B cell (primary cell): ENCODE data around the gene SPTB. TPM values are rescaled to one million over a fixed set of nuclear protein-coding genes. Genes with fewer than 3 reads are reported as not detected.

Experiments
- ATAC-seq: fragments of 200-7000 bp; cut with Tn5 transposase; one replicate; pipeline ENCODE4 v1.10.0; 2021; ENCODE audit warnings: low read depth, mild to moderate bottlenecking, moderate number of reproducible peaks, moderate library complexity
- CTCF ChIA-PET: fragments of 350-600 bp; sonication (Branson Sonifier 250); formaldehyde crosslinking; loops from one replicate; lab custom pipeline; 2021; ENCODE audit warnings: antibody characterized with exemption, inconsistent platforms; lab: Charles Lee
- POLR2A ChIA-PET: fragments of 350-600 bp; sonication (Branson Sonifier 250); formaldehyde crosslinking; loops from one replicate; lab custom pipeline; 2021; ENCODE audit warnings: antibody characterized with exemption; lab: Charles Lee
- DNase-seq: peaks from one replicate; pipeline ENCODE4 v3.0.0; 2013
- H2AFZ ChIP-seq: 2 replicates; pipeline ENCODE4 v1.6.1; 2012; ENCODE audit warnings: mild to moderate bottlenecking, low read depth, low read length; ENCODE audit not compliant: insufficient read depth, poor library complexity, severe bottlenecking
- H3K27ac ChIP-seq, 2 donors: 1 replicate in 1 of 2; 2 replicates in 1 of 2; pipeline ENCODE4 v1.5.1; 2012 to 2013; ENCODE audit warnings: low read length in 2 of 2, mild to moderate bottlenecking in 2 of 2, moderate library complexity in 1 of 2
- H3K27me3 ChIP-seq, 4 experiments: fragments of 200-600 bp in 1 of 4; sonication (generic) in 1 of 4; replicated peaks in 1 of 4; 1 replicate in 2 of 4; 2 replicates in 2 of 4; pipeline versions ENCODE4 v1.6.1 to v1.7.0; 2013 to 2016; ENCODE audit warnings: low read length in 3 of 4, mild to moderate bottlenecking in 2 of 4, mixed read lengths in 1 of 4, moderate library complexity in 1 of 4; ENCODE audit not compliant: insufficient read depth in 4 of 4, control insufficient read depth in 3 of 4; ENCODE audit errors: control extremely low read depth in 1 of 4
- H3K36me3 ChIP-seq, 2 experiments: replicated peaks in 1 of 2; 1 replicate in 1 of 2; 2 replicates in 1 of 2; pipeline versions ENCODE4 v1.6.1 to v1.7.1; 2013; ENCODE audit warnings: low read length in 1 of 2; ENCODE audit not compliant: insufficient read depth in 2 of 2, control insufficient read depth in 1 of 2; ENCODE audit errors: control extremely low read depth in 1 of 2, extremely low read depth in 1 of 2
- H3K4me1 ChIP-seq, 2 donors: fragments of 200-600 bp in 1 of 2; sonication (generic) in 1 of 2; 1 replicate in 1 of 2; 2 replicates in 1 of 2; pipeline versions ENCODE4 v1.5.1 to v1.6.1; 2013 to 2017; ENCODE audit warnings: low read length in 2 of 2; ENCODE audit not compliant: control insufficient read depth in 2 of 2, insufficient read depth in 2 of 2
- H3K4me2 ChIP-seq: replicated peaks from 2 replicates; pipeline ENCODE3; 2012; ENCODE audit warnings: mild to moderate bottlenecking, low read depth, low read length; ENCODE audit not compliant: poor library complexity, severe bottlenecking
- H3K4me3 ChIP-seq, 5 experiments: fragments of 200-600 bp in 1 of 5; sonication (generic) in 1 of 5; 1 replicate in 3 of 5; 2 replicates in 2 of 5; pipeline versions ENCODE4 v1.5.1 to v1.7.0; 2011 to 2016; ENCODE audit warnings: low read length in 4 of 5, mild to moderate bottlenecking in 4 of 5, low read depth in 2 of 5, control low read depth in 1 of 5, moderate library complexity in 1 of 5; ENCODE audit not compliant: insufficient read depth in 1 of 5; ENCODE audit errors: control extremely low read depth in 1 of 5, extremely low read depth in 1 of 5
- H3K79me2 ChIP-seq: fragments of 200-600 bp; sonication (generic); one replicate; pipeline ENCODE4 v1.6.0; 2016; ENCODE audit warnings: low read length; ENCODE audit not compliant: control insufficient read depth, insufficient read depth
- H3K9ac ChIP-seq: fragments of 200-600 bp; sonication (generic); 2 replicates; pipeline ENCODE4 v1.6.1; 2017; ENCODE audit warnings: mild to moderate bottlenecking, low read length, moderate library complexity
- H3K9me3 ChIP-seq, 3 donors: one replicate each; pipeline versions ENCODE4 v1.6.1 to v1.7.1; 2013; ENCODE audit warnings: low read length in 2 of 3; ENCODE audit not compliant: control insufficient read depth in 2 of 3, insufficient read depth in 1 of 3; ENCODE audit errors: control extremely low read depth in 1 of 3
- H4K20me1 ChIP-seq: 2 replicates; pipeline ENCODE4 v1.6.0; 2012; ENCODE audit warnings: mild to moderate bottlenecking, low read length; ENCODE audit not compliant: insufficient read depth, control insufficient read depth, poor library complexity, severe bottlenecking
- H3K27ac Mint-ChIP-seq: one replicate; pipeline ENCODE4 v1.8.0; 2021; ENCODE audit warnings: mixed read lengths
- H3K27me3 Mint-ChIP-seq: one replicate; pipeline ENCODE4 v1.8.0; 2021; ENCODE audit warnings: mixed read lengths
- H3K4me1 Mint-ChIP-seq: one replicate; pipeline ENCODE4 v1.8.0; 2021; ENCODE audit warnings: mixed read lengths
- H3K4me3 Mint-ChIP-seq: one replicate; pipeline ENCODE4 v1.8.0; 2021; ENCODE audit warnings: mixed read lengths
- H3K9me3 Mint-ChIP-seq: one replicate; pipeline ENCODE4 v1.8.0; 2022; ENCODE audit warnings: mixed read lengths; ENCODE audit not compliant: insufficient read depth
- EZH2 ChIP-seq: IDR thresholded peaks from 2 replicates; pipeline ENCODE4 v1.6.1; 2012; ENCODE audit warnings: borderline replicate concordance, low read depth, mild to moderate bottlenecking, moderate library complexity, low read length; ENCODE audit not compliant: insufficient read depth, poor library complexity, severe bottlenecking
- WGBS: methylation state at CpG from one replicate; pipeline ENCODE4 v1.1.5; 2013; ENCODE audit warnings: missing lambda C conversion rate; ENCODE audit not compliant: insufficient coverage; 5-methylcytosine and 5-hydroxymethylcytosine counted together
- intact Hi-C: fragments of 100-400 bp; cut with micrococcal nuclease; formaldehyde crosslinking; loops from one replicate; pipeline ENCODE4 v1.10.0; 2022
- polyA plus RNA-seq: library from polyadenylated mRNA; depleted of rRNA; stranded (reverse); fragments of >200 nt; gene quantifications from 2 replicates; pipeline ENCODE4 v1.2.3, GENCODE V29; 2012
- total RNA-seq, 2 donors: library from RNA; stranded (reverse); fragments of 120-200 nt in 1 of 2; gene quantifications; 1 replicate in 1 of 2; 2 replicates in 1 of 2; pipeline versions ENCODE4 v1.2.3 to v1.2.4, GENCODE V29; 2013 to 2022
- TF ChIP-seq, protein P1 (sequence below): fragments of 200-600 bp; IDR thresholded peaks from one replicate; pipeline ENCODE4 v1.8.0; 2022; ENCODE audit warnings: antibody characterized with exemption, mild to moderate bottlenecking

Gene SPTB
- total and polyA plus RNA-seq, 2 donors (not counting 1 experiment from before 2014, with no cell fraction given): 0.12 TPM; not detected in 1

DNA sequence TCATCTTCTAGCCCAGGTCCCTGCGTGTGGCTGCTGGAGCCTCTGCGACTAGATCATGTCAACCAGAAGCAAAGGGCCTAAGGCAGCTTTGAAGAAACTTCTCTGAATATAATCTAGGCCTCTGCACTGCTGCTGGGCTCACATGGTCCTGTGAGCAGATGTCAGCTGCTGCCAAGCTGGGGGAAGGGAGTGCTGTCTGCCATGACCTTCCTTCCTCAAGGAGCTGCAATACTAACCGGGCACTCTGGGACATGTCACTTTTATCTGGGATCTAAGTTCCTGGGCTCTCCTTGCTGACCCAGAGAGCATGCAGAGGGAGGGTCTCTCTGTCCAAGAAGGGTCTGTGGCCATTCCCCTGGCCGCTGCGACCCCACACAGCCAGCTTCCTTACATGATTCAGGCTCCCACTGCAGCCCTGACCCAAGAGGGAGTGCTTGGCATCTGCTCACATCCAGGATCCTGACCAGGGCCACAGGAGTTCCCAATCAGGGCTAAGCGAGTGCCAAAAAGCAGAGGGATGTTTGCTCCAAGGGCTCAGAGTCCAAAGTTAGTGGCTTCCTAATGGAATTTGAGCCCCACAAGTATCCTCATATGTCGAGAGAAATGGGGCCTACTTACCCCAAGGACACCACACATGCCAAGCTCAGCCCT, 101.5 kb downstream of the SPTB start:
- H3K4me1 Mint-ChIP-seq: no peaks in the 10 kb centered on the region
- intact Hi-C loops: no loop called here
- H3K27me3 Mint-ChIP-seq: no peaks in the 10 kb centered on the region
- H3K4me3 Mint-ChIP-seq: no peak overlapping the region
- Histone ChIP-seq H2AFZ (no peak overlapping the region), H4K20me1 (no peaks in the 10 kb centered on the region), H3K9ac (no peak overlapping the region), H3K27ac (no peak overlapping the region), H3K4me2 (no peak overlapping the region), H3K79me2 (no peaks in the 10 kb centered on the region), H3K4me1 (no peaks in the 10 kb centered on the region), H3K4me3 (no peak overlapping the region), H3K27me3 (no peaks in the 10 kb centered on the region), H3K9me3 (no peaks in the 10 kb centered on the region), H3K36me3 (no peaks in the 10 kb centered on the region)
- no peak for DNase-seq
- ChIA-PET CTCF (interaction anchor here (1.2 kb wide), 1 partner anchor 45 kb away, joined by 3 read pairs; no protein-coding TSS in a partner anchor), POLR2A (no interaction called here)
- ATAC-seq: no peak
- 95% methylated on average over 5 of the region's 7 CpGs for WGBS
- TF ChIP-seq, protein P1, sequence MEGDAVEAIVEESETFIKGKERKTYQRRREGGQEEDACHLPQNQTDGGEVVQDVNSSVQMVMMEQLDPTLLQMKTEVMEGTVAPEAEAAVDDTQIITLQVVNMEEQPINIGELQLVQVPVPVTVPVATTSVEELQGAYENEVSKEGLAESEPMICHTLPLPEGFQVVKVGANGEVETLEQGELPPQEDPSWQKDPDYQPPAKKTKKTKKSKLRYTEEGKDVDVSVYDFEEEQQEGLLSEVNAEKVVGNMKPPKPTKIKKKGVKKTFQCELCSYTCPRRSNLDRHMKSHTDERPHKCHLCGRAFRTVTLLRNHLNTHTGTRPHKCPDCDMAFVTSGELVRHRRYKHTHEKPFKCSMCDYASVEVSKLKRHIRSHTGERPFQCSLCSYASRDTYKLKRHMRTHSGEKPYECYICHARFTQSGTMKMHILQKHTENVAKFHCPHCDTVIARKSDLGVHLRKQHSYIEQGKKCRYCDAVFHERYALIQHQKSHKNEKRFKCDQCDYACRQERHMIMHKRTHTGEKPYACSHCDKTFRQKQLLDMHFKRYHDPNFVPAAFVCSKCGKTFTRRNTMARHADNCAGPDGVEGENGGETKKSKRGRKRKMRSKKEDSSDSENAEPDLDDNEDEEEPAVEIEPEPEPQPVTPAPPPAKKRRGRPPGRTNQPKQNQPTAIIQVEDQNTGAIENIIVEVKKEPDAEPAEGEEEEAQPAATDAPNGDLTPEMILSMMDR: no peak
- no peak for TF ChIP-seq EZH2
- H3K9me3 Mint-ChIP-seq: no peaks in the 10 kb centered on the region
- H3K27ac Mint-ChIP-seq: no peak overlapping the region

DNA sequence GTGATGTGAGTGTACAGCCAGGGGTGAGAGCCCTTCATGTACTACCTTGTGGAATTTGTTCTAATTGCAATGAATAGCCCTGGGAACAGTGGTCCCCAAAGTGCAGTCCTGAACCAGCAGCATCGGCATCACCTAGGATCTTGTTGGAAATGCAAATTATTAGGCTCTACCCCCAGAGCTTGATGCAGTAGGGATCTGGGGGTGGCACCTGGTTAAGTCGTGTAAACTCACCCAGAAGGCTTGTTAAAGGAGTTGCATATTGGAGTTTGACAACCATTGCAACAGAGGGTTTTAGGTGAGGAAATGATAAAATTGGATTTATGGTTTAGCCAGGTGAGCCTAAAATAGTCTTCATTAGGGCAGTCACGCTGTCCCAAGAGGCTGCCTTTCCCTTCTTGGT, 102.2 kb downstream of the SPTB start:
- 93% methylated on average over 3 of the region's 3 CpGs for WGBS
- Mint-ChIP-seq H3K4me3 (no peak overlapping the region), H3K4me1 (no peaks in the 10 kb centered on the region), H3K9me3 (no peaks in the 10 kb centered on the region), H3K27ac (no peak overlapping the region), H3K27me3 (no peaks in the 10 kb centered on the region)
- Histone ChIP-seq H3K36me3 (no peaks in the 10 kb centered on the region), H3K9me3 (no peaks in the 10 kb centered on the region), H3K9ac (no peak overlapping the region), H2AFZ (no peak overlapping the region), H3K79me2 (no peaks in the 10 kb centered on the region), H4K20me1 (no peaks in the 10 kb centered on the region), H3K27ac (no peak overlapping the region), H3K4me2 (no peak overlapping the region), H3K27me3 (no peaks in the 10 kb centered on the region), H3K4me3 (no peak overlapping the region), H3K4me1 (no peaks in the 10 kb centered on the region)
- intact Hi-C loops: no loop called here
- DNase-seq: no peak
- ATAC-seq: no peak
- TF ChIP-seq, protein P1: no peak
- TF ChIP-seq EZH2: no peak
- POLR2A ChIA-PET: no interaction called here
- CTCF ChIA-PET: interaction anchor here (1.2 kb wide), 1 partner anchor 46 kb away, joined by 3 read pairs; no protein-coding TSS in a partner anchor
